22Rv1 (cell line): ENCODE results near the gene KSR2.

Experiments
- ZFX ChIP-seq: fragments of 450-650 bp; IDR thresholded peaks from 2 replicates; pipeline ENCODE4 v1.6.1; 2017; ENCODE audit warnings: antibody characterized with exemption, borderline replicate concordance
- TF ChIP-seq, protein P1 (sequence below): fragments of 450-650 bp; IDR thresholded peaks from 2 replicates; pipeline ENCODE4 v1.5.1; 2017; ENCODE audit warnings: mild to moderate bottlenecking

GRCh38 chr12:117921929-117922777 lies 46.6 kb downstream of the KSR2 start:
- TF ChIP-seq, protein P1, sequence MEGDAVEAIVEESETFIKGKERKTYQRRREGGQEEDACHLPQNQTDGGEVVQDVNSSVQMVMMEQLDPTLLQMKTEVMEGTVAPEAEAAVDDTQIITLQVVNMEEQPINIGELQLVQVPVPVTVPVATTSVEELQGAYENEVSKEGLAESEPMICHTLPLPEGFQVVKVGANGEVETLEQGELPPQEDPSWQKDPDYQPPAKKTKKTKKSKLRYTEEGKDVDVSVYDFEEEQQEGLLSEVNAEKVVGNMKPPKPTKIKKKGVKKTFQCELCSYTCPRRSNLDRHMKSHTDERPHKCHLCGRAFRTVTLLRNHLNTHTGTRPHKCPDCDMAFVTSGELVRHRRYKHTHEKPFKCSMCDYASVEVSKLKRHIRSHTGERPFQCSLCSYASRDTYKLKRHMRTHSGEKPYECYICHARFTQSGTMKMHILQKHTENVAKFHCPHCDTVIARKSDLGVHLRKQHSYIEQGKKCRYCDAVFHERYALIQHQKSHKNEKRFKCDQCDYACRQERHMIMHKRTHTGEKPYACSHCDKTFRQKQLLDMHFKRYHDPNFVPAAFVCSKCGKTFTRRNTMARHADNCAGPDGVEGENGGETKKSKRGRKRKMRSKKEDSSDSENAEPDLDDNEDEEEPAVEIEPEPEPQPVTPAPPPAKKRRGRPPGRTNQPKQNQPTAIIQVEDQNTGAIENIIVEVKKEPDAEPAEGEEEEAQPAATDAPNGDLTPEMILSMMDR: no peak
- TF ChIP-seq ZFX: no peak
